Measurements from ENCODE around the gene KIF11. TPM values are rescaled to one million over a fixed set of nuclear protein-coding genes. Genes with fewer than 3 reads are reported as not detected.

Gene KIF11
- total and polyA plus RNA-seq, 9 of the 15 experiments (the other 6 are each of a cell fraction or from before 2014, with no cell fraction given), result 11.3 to 54.4 (median 29.2) TPM

DNA sequence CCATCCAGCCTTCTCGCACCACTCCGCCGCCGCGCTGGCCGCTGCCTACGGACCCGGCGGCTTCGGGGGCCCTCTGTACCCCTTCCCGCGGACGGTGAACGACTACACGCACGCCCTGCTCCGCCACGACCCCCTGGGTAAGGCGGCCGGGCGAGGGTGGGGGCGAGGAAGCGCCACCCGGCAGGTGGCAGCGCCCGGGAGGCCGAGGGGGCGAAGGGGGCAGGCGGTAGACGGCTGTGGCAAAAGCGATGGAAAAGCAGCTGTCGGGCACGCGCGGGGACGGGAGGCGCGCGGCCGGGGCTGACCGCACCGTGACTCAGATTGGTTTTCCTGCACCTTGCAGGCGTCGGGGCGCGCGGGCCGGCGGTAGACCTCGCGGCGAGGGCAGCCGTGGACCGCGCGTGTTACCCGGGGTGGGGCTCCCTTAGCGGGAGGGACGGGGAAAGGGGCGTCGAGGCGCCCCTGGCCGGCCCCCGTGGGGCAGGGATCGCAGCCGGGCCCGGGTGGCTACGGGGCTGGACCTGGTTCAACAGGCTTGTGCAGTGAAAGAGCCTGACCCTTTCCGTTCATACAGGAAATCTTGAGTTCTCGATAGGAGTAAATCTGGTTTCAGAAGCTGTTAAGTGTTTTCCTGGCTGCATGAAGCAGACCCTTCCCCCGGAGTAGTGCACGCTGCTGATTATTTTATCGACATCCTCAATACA lies 97.4 kb downstream of the KIF11 start (continued):
- TF ChIP-seq, protein P1, sequence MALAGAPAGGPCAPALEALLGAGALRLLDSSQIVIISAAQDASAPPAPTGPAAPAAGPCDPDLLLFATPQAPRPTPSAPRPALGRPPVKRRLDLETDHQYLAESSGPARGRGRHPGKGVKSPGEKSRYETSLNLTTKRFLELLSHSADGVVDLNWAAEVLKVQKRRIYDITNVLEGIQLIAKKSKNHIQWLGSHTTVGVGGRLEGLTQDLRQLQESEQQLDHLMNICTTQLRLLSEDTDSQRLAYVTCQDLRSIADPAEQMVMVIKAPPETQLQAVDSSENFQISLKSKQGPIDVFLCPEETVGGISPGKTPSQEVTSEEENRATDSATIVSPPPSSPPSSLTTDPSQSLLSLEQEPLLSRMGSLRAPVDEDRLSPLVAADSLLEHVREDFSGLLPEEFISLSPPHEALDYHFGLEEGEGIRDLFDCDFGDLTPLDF (CRISPR knock-in tag; IDR thresholded peaks at IDR 0.05), result no peak
- TF ChIP-seq, protein P2, sequence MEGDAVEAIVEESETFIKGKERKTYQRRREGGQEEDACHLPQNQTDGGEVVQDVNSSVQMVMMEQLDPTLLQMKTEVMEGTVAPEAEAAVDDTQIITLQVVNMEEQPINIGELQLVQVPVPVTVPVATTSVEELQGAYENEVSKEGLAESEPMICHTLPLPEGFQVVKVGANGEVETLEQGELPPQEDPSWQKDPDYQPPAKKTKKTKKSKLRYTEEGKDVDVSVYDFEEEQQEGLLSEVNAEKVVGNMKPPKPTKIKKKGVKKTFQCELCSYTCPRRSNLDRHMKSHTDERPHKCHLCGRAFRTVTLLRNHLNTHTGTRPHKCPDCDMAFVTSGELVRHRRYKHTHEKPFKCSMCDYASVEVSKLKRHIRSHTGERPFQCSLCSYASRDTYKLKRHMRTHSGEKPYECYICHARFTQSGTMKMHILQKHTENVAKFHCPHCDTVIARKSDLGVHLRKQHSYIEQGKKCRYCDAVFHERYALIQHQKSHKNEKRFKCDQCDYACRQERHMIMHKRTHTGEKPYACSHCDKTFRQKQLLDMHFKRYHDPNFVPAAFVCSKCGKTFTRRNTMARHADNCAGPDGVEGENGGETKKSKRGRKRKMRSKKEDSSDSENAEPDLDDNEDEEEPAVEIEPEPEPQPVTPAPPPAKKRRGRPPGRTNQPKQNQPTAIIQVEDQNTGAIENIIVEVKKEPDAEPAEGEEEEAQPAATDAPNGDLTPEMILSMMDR (IDR thresholded peaks at IDR 0.05 in 2 of 3, conservative IDR thresholded peaks at IDR 0.05 in 1 of 3; ENCODE audit: insufficient read depth in 2 of 3, low read depth in 1 of 3, low read length in 3 of 3), result no peak
- no peak for TF ChIP-seq MCM5 (IDR thresholded peaks at IDR 0.05; ENCODE audit: low read depth)
- no peak for TF ChIP-seq MTA3 (IDR thresholded peaks at IDR 0.05; ENCODE audit: borderline replicate concordance)
- TF ChIP-seq, protein P3, sequence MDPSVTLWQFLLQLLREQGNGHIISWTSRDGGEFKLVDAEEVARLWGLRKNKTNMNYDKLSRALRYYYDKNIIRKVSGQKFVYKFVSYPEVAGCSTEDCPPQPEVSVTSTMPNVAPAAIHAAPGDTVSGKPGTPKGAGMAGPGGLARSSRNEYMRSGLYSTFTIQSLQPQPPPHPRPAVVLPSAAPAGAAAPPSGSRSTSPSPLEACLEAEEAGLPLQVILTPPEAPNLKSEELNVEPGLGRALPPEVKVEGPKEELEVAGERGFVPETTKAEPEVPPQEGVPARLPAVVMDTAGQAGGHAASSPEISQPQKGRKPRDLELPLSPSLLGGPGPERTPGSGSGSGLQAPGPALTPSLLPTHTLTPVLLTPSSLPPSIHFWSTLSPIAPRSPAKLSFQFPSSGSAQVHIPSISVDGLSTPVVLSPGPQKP (CRISPR knock-in tag; IDR thresholded peaks at IDR 0.05), result no peak
- TF ChIP-seq, protein P4, sequence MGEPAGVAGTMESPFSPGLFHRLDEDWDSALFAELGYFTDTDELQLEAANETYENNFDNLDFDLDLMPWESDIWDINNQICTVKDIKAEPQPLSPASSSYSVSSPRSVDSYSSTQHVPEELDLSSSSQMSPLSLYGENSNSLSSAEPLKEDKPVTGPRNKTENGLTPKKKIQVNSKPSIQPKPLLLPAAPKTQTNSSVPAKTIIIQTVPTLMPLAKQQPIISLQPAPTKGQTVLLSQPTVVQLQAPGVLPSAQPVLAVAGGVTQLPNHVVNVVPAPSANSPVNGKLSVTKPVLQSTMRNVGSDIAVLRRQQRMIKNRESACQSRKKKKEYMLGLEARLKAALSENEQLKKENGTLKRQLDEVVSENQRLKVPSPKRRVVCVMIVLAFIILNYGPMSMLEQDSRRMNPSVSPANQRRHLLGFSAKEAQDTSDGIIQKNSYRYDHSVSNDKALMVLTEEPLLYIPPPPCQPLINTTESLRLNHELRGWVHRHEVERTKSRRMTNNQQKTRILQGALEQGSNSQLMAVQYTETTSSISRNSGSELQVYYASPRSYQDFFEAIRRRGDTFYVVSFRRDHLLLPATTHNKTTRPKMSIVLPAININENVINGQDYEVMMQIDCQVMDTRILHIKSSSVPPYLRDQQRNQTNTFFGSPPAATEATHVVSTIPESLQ (CRISPR knock-in tag; IDR thresholded peaks at IDR 0.05), result no peak
- peak; percentile 48; the same call in 1 of the 2 replicates for TF ChIP-seq GABPB1 (CRISPR knock-in tag; IDR thresholded peaks at IDR 0.05)
- TF ChIP-seq, protein P5, sequence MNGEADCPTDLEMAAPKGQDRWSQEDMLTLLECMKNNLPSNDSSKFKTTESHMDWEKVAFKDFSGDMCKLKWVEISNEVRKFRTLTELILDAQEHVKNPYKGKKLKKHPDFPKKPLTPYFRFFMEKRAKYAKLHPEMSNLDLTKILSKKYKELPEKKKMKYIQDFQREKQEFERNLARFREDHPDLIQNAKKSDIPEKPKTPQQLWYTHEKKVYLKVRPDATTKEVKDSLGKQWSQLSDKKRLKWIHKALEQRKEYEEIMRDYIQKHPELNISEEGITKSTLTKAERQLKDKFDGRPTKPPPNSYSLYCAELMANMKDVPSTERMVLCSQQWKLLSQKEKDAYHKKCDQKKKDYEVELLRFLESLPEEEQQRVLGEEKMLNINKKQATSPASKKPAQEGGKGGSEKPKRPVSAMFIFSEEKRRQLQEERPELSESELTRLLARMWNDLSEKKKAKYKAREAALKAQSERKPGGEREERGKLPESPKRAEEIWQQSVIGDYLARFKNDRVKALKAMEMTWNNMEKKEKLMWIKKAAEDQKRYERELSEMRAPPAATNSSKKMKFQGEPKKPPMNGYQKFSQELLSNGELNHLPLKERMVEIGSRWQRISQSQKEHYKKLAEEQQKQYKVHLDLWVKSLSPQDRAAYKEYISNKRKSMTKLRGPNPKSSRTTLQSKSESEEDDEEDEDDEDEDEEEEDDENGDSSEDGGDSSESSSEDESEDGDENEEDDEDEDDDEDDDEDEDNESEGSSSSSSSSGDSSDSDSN (IDR thresholded peaks at IDR 0.05; ENCODE audit: borderline replicate concordance in 1 of 2, low read depth in 2 of 2, low read length in 2 of 2), result 0 out of 4 replicates have a peak, but pooled peaks of 1 of the 2 experiments have one; percentile 68
- TF ChIP-seq ZNF589 (CRISPR knock-in tag; IDR thresholded peaks at IDR 0.05; ENCODE audit: low read depth), result no peak; the same call in 1 of the 2 replicates
- TF ChIP-seq ZFPM2 (CRISPR knock-in tag; IDR thresholded peaks at IDR 0.05), result no peak
- TF ChIP-seq TAF9B (IDR thresholded peaks at IDR 0.05; ENCODE audit: partially characterized antibody), result no peak
- TF ChIP-seq ZNF699 (CRISPR knock-in tag; IDR thresholded peaks at IDR 0.05; ENCODE audit: insufficient replicate concordance), result no peak
- no peak for TF ChIP-seq NELFE (IDR thresholded peaks at IDR 0.05; ENCODE audit: insufficient read depth, insufficient read length)
- no peak for TF ChIP-seq MAZ (CRISPR knock-in tag; conservative IDR thresholded peaks at IDR 0.05 in 1 of 2, IDR thresholded peaks at IDR 0.05 in 1 of 2)
- no peak for TF ChIP-seq KLF1 (tag; IDR thresholded peaks at IDR 0.05)
- no peak for TF ChIP-seq ZNF507 (tag; conservative IDR thresholded peaks at IDR 0.05)
- TF ChIP-seq KDM4B (IDR thresholded peaks at IDR 0.05; ENCODE audit: borderline replicate concordance in 2 of 2, low read depth in 1 of 2), result no peak

Data from K562 (cell line).